ENCODE results near the gene PARD3B. TPM values are rescaled to one million over a fixed set of nuclear protein-coding genes. Genes with fewer than 3 reads are reported as not detected.

The PARD3B gene
- total RNA-seq, 1 experiment from 2014 or later, result 10.1 TPM

DNA sequence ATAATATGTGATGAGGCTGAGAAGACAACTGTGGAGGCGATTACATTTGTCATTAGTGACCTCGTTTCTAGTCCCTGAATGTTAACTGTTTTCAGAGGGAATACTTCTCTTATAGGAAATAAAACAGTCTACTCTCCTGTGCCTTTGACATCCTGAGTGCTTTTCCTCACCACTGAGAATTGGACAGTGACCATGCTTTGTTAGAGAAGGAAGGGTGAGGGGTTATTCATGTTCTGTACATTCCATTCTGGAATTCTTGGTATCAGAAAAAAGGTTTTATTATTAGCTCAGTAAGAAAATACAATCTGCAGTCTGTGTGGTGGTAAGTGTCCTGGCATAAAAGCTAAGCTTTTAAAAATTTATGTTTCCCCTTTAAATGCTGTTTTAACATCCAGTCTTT is 58.8 kb downstream of the PARD3B start:
- no TSS peak for BruUV-seq (replicated peaks)
- CTCF ChIA-PET, result no interaction called here
- DNase-seq, result no peak
- Mint-ChIP-seq H3K4me3 (ENCODE audit: low read depth, unreplicated experiment) (no peak overlapping the region), H3K9me3 (ENCODE audit: low read depth, unreplicated experiment) (no peaks in the 10 kb centered on the region), H3K4me1 (ENCODE audit: low read depth, unreplicated experiment) (no peaks in the 10 kb centered on the region), H3K27me3 (ENCODE audit: unreplicated experiment) (no peaks in the 10 kb centered on the region), H3K27ac (ENCODE audit: unreplicated experiment) (no peak overlapping the region), H3K36me3 (ENCODE audit: insufficient read depth, unreplicated experiment) (no peaks in the 10 kb centered on the region)
- intact Hi-C loops (cut with micrococcal nuclease; ENCODE audit: unreplicated experiment), result no loop called here
- TF ChIP-seq, protein P1, sequence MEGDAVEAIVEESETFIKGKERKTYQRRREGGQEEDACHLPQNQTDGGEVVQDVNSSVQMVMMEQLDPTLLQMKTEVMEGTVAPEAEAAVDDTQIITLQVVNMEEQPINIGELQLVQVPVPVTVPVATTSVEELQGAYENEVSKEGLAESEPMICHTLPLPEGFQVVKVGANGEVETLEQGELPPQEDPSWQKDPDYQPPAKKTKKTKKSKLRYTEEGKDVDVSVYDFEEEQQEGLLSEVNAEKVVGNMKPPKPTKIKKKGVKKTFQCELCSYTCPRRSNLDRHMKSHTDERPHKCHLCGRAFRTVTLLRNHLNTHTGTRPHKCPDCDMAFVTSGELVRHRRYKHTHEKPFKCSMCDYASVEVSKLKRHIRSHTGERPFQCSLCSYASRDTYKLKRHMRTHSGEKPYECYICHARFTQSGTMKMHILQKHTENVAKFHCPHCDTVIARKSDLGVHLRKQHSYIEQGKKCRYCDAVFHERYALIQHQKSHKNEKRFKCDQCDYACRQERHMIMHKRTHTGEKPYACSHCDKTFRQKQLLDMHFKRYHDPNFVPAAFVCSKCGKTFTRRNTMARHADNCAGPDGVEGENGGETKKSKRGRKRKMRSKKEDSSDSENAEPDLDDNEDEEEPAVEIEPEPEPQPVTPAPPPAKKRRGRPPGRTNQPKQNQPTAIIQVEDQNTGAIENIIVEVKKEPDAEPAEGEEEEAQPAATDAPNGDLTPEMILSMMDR (IDR thresholded peaks at IDR 0.05; ENCODE audit: unreplicated experiment), result no peak

DNA sequence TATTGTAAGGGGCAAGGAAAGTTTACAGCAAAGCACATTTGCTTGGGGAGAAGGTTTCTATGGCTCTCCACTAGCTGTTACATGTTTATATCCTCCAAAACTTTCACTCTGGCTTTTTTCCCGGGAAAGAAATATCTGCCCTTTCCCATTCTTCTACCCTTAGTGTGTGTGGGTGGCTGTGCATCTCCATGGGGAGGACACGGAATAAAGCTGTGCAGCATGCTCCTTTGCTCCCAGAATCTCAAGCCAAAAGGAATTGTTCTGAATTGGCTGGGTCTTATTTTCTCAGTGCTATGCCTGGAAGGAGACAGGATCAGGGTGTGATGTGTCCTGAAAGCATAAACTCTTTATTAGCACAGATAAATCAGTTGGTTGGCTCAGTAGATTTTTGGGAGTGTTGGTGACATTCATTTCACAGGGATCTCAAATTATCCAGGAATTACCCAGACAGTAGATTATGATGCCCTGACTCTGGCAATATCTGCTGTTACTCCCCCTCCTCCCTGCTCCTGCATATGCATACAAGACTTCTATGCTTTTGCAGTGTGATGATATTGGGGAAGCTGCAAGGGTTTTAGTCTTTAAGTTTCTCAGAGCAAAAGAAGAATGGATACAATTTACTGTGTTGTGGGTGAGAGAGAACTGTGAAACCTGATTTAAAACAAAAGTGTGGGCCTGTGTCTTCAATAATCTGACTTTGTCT is 63.1 kb downstream of the PARD3B start:
- no peaks in the 10 kb centered on the region for H3K9me3 Mint-ChIP-seq (ENCODE audit: low read depth, unreplicated experiment)
- no peak overlapping the region for H3K27ac Mint-ChIP-seq (ENCODE audit: unreplicated experiment)
- no peak overlapping the region for H3K4me3 Mint-ChIP-seq (ENCODE audit: low read depth, unreplicated experiment)
- intact Hi-C loops (cut with micrococcal nuclease; ENCODE audit: unreplicated experiment), result no loop called here
- no peaks in the 10 kb centered on the region for H3K27me3 Mint-ChIP-seq (ENCODE audit: unreplicated experiment)
- no peak for DNase-seq
- peaks cover 28% of the 10 kb centered on the region for H3K4me1 Mint-ChIP-seq (ENCODE audit: low read depth, unreplicated experiment)
- CTCF ChIA-PET, result no interaction called here
- H3K36me3 Mint-ChIP-seq (ENCODE audit: insufficient read depth, unreplicated experiment), result no peaks in the 10 kb centered on the region
- TF ChIP-seq, protein P1 (IDR thresholded peaks at IDR 0.05; ENCODE audit: unreplicated experiment), result no peak
- no TSS peak for BruUV-seq (replicated peaks)

DNA sequence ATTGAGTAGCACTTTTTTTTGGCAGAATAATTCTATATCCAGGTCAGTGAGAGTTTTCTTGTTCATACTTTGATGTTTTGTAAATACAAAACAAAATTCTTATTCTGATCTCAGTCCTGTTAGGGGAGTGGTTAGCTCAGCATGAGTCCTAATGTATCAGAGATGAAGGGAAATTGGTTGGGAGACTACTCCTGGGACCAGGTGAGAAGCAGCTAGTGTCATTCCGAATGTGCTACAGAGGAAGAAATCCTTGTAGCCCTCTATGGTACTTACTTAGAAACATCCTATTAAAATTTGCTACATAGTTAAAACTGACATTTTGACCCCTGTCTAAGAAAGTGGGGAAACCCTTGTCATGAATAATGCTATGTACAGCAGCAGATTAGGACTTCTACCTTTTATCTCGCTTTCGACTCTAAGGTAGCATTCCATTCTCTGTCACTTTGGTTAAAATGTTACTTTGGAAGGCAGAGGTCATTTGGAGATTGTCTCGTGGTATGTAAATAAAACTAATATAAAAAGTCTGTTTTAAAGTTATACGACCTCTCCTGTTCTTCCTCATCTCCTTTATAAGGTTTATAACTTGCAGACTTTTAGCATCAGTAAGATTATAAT is 65.8 kb downstream of the PARD3B start:
- CTCF ChIA-PET, result no interaction called here
- Mint-ChIP-seq H3K27ac (ENCODE audit: unreplicated experiment) (no peak overlapping the region), H3K9me3 (ENCODE audit: low read depth, unreplicated experiment) (no peaks in the 10 kb centered on the region), H3K4me3 (ENCODE audit: low read depth, unreplicated experiment) (no peak overlapping the region), H3K4me1 (ENCODE audit: low read depth, unreplicated experiment) (peaks cover 33% of the 10 kb centered on the region), H3K27me3 (ENCODE audit: unreplicated experiment) (no peaks in the 10 kb centered on the region), H3K36me3 (ENCODE audit: insufficient read depth, unreplicated experiment) (no peaks in the 10 kb centered on the region)
- BruUV-seq (replicated peaks), result no TSS peak
- DNase-seq, result no peak
- TF ChIP-seq, protein P1 (IDR thresholded peaks at IDR 0.05; ENCODE audit: unreplicated experiment), result no peak
- intact Hi-C loops (cut with micrococcal nuclease; ENCODE audit: unreplicated experiment), result loop anchor here (5.0 to 10.0 kb wide), 2 partner anchors 64 to 266 kb away; partner anchors contain the start of gene PARD3B

DNA sequence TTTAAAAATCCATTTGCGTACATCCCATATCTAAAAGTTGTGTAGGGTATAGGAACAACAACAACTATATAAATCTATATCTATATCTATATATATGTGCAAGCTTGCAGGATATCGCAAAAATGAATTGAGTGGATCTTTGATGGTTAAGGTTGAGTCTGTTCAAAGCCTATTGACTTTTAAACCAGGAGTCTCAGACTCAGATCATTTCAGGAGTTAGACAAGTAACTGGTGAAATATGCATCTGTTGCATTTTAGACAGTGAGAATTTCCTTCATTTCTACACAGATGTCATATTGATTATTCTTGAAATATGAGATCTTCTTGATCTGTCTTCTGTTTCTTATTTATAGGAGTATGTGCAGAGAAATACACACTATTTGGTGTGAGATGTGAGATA is 66.5 kb downstream of the PARD3B start:
- no peak overlapping the region for H3K27ac Mint-ChIP-seq (ENCODE audit: unreplicated experiment)
- TF ChIP-seq, protein P1 (IDR thresholded peaks at IDR 0.05; ENCODE audit: unreplicated experiment), result no peak
- H3K27me3 Mint-ChIP-seq (ENCODE audit: unreplicated experiment), result no peaks in the 10 kb centered on the region
- CTCF ChIA-PET, result no interaction called here
- no TSS peak for BruUV-seq (replicated peaks)
- no peaks in the 10 kb centered on the region for H3K9me3 Mint-ChIP-seq (ENCODE audit: low read depth, unreplicated experiment)
- H3K36me3 Mint-ChIP-seq (ENCODE audit: insufficient read depth, unreplicated experiment), result no peaks in the 10 kb centered on the region
- DNase-seq, result no peak
- no peak overlapping the region for H3K4me3 Mint-ChIP-seq (ENCODE audit: low read depth, unreplicated experiment)
- intact Hi-C loops (cut with micrococcal nuclease; ENCODE audit: unreplicated experiment), result loop anchor here (5.0 to 10.0 kb wide), 2 partner anchors 64 to 267 kb away; partner anchors contain the start of gene PARD3B
- peaks cover 33% of the 10 kb centered on the region for H3K4me1 Mint-ChIP-seq (ENCODE audit: low read depth, unreplicated experiment)
